Stimulated activated CD8-positive, alpha-beta memory T cell treated with anti-CD3 and anti-CD28 coated beads, Interleukin-15, amount 100 ng/mL, for 48 hours (primary cell): ENCODE results near the gene IFNGR1.
"Not testable (repeated sequence)": the region's sequence is repeated elsewhere in the genome, so short reads cannot be mapped to it uniquely, and the experiment has no call there.

Source experiments
- DNase-seq, 2 donors: peaks; one replicate each; pipeline ENCODE4 v3.0.0-alpha.2; 2020; ENCODE audit warnings: low read depth in 2 of 2

Gene IFNGR1

GRCh38 chr6:137213331-137213740 lies 5.8 kb downstream of the IFNGR1 start:
- DNase-seq: no peak

- DNase-seq: no peak
Measured at GRCh38 chr6:137211910-137212309, 7.3 kb downstream of the IFNGR1 start.

GRCh38 chr6:137210903-137211302 lies 8.3 kb downstream of the IFNGR1 start:
- DNase-seq: no peak

GRCh38 chr6:137208279-137208678 lies 10.9 kb downstream of the IFNGR1 start:
- no peak for DNase-seq

- DNase-seq: not testable (repeated sequence)
Measured at GRCh38 chr6:137207457-137207856, 11.7 kb downstream of the IFNGR1 start.

- no peak for DNase-seq
Measured at GRCh38 chr6:137206577-137206976, 12.6 kb downstream of the IFNGR1 start.

GRCh38 chr6:137203256-137203655 lies 15.9 kb downstream of the IFNGR1 start:
- no peak for DNase-seq

- no peak for DNase-seq
Measured at GRCh38 chr6:137202078-137202477, 17.1 kb downstream of the IFNGR1 start.

GRCh38 chr6:137201006-137201405 lies 18.2 kb downstream of the IFNGR1 start:
- DNase-seq: no peak

- DNase-seq: no peak
Measured at GRCh38 chr6:137200288-137200687, 18.9 kb downstream of the IFNGR1 start.

- no peak for DNase-seq
Measured at GRCh38 chr6:137197684-137198645, 21.2 kb downstream of the IFNGR1 start.

GRCh38 chr6:137193256-137194070 lies 25.7 kb downstream of the IFNGR1 start:
- DNase-seq: no peak

GRCh38 chr6:137192821-137193220 lies 26.4 kb downstream of the IFNGR1 start:
- no peak for DNase-seq

- no peak for DNase-seq
Measured at GRCh38 chr6:137191670-137192069, 27.5 kb downstream of the IFNGR1 start.

GRCh38 chr6:137191236-137191635 lies 27.9 kb downstream of the IFNGR1 start:
- no peak for DNase-seq

- DNase-seq: no peak
Measured at GRCh38 chr6:137190583-137191094, 28.5 kb downstream of the IFNGR1 start.

GRCh38 chr6:137188855-137189254 lies 30.3 kb downstream of the IFNGR1 start:
- DNase-seq: no peak

- DNase-seq: no peak
Measured at GRCh38 chr6:137185290-137185689, 33.9 kb downstream of the IFNGR1 start.

- DNase-seq: no peak
Measured at GRCh38 chr6:137182654-137183073, 36.5 kb downstream of the IFNGR1 start.

- DNase-seq: no peak
Measured at GRCh38 chr6:137181891-137182653, 37.1 kb downstream of the IFNGR1 start.

- no peak for DNase-seq
Measured at GRCh38 chr6:137177611-137178010, 41.6 kb downstream of the IFNGR1 start.

- DNase-seq: no peak
Measured at GRCh38 chr6:137176729-137177128, 42.5 kb downstream of the IFNGR1 start.
